HG02763 (cell line): Measurements from ENCODE around the gene TRIP10.
A peak's percentile ranks its signal among the peaks of the same experiment; 100 is the strongest.
"Not testable (repeated sequence)": the region's sequence is repeated elsewhere in the genome, so short reads cannot be mapped to it uniquely, and the experiment has no call there.

ENCODE experiments used
- ATAC-seq: cut with Tn5 transposase; IDR thresholded peaks from one replicate; pipeline ENCODE4 v1.9.1; 2021; ENCODE audit warnings: mild to moderate bottlenecking, moderate library complexity; ENCODE audit not compliant: unreplicated experiment

TRIP10 gene

GRCh38 chr19:6738787-6739389, 592 bp upstream of the TRIP10 start:
- ATAC-seq, result no peak

- ATAC-seq, result no peak
Observed at GRCh38 chr19:6739883-6740588, 556 bp downstream of the TRIP10 start.

- ATAC-seq, result no peak
Observed at GRCh38 chr19:6740589-6741343, 1.3 kb downstream of the TRIP10 start.

- ATAC-seq, result no peak
Observed at GRCh38 chr19:6743066-6743465, 3.6 kb downstream of the TRIP10 start.

GRCh38 chr19:6743714-6744380, 4.4 kb downstream of the TRIP10 start:
- no peak for ATAC-seq

GRCh38 chr19:6744381-6745301, 5.2 kb downstream of the TRIP10 start:
- ATAC-seq, result no peak

GRCh38 chr19:6745965-6746364, 6.5 kb downstream of the TRIP10 start:
- ATAC-seq, result no peak

- not testable (repeated sequence) for ATAC-seq
Observed at GRCh38 chr19:6748543-6748942, 9.1 kb downstream of the TRIP10 start.

GRCh38 chr19:6750062-6750461, 10.6 kb downstream of the TRIP10 start:
- ATAC-seq, result no peak

- ATAC-seq, result no peak
Observed at GRCh38 chr19:6751189-6751588, 11.7 kb downstream of the TRIP10 start.

GRCh38 chr19:6752256-6753177, 13.0 kb downstream of the TRIP10 start:
- ATAC-seq, result no peak

GRCh38 chr19:6753178-6754031, 13.9 kb downstream of the TRIP10 start:
- peak; percentile 74 for ATAC-seq

- ATAC-seq, result no peak
Observed at GRCh38 chr19:6754136-6754535, 14.7 kb downstream of the TRIP10 start.

- ATAC-seq, result no peak
Observed at GRCh38 chr19:6754653-6755463, 15.4 kb downstream of the TRIP10 start.

- no peak for ATAC-seq
Observed at GRCh38 chr19:6760606-6761005, 21.1 kb downstream of the TRIP10 start.

GRCh38 chr19:6761053-6761676, 21.7 kb downstream of the TRIP10 start:
- no peak for ATAC-seq

GRCh38 chr19:6762253-6762797, 22.8 kb downstream of the TRIP10 start:
- not testable (repeated sequence) for ATAC-seq
